ENCODE measurements around the gene TMEM201. TPM values are rescaled to one million over a fixed set of nuclear protein-coding genes. Genes with fewer than 3 reads are reported as not detected.

TMEM201 gene
- total and polyA plus RNA-seq, 9 of the 15 experiments (the other 6 are each of a cell fraction or from before 2014, with no cell fraction given), result 0.42 to 51.3 (median 7.4) TPM

GRCh38 chr1:9593492-9594465 is 5.1 kb downstream of the TMEM201 start:
- ATAC-seq (peak; percentile 88), FAIRE-seq (peak; percentile 95), DNase-seq (ENCODE audit: extremely low read depth in 1 of 4, low spot score in 3 of 4) (peak; percentile 83 to 91 (median 88))
- peaks cover 63% of the 10 kb centered on the region; the same call in 2 of the 3 replicates for H3K36me3 ChIP-seq (ENCODE audit: control insufficient read depth, insufficient read depth, low read length)
- peaks cover 60% of the 10 kb centered on the region for H4K20me1 ChIP-seq (replicated peaks; ENCODE audit: control insufficient read depth, insufficient read depth, low read length)
- H3K27me3 ChIP-seq (ENCODE audit: control insufficient read depth in 2 of 2, insufficient read depth in 2 of 2, low read length in 2 of 2), result no peaks in the 10 kb centered on the region
- ChIA-PET POLR2A (interaction anchor here (0.6 to 2.0 kb wide), 10 partner anchors 9 to 648 kb away, joined by 3 to 10 read pairs (median 4); partner anchors contain the start of genes LZIC, NMNAT1 and SLC25A33), CTCF (ENCODE audit: low intra/inter-chr PET ratio) (no interaction called here)
- no TSS peak for BruUV-seq (replicated peaks)
- H3K4me2 ChIP-seq (ENCODE audit: insufficient read depth, low read length), result no peak overlapping the region
- H3K4me1 ChIP-seq (replicated peaks in 1 of 2; ENCODE audit: control insufficient read depth in 2 of 2, insufficient read depth in 2 of 2, low read length in 2 of 2), result peaks cover 33 to 83% of the 10 kb centered on the region in 2 experiments
- no peaks in the 10 kb centered on the region for H3K9me3 ChIP-seq (replicated peaks; ENCODE audit: control insufficient read depth, insufficient read depth, low read depth, low read length)
- in situ Hi-C loops (cut with MboI), result no loop called here
- peaks cover 28% of the 10 kb centered on the region for H3K9me1 ChIP-seq (ENCODE audit: control insufficient read depth, insufficient read depth, low read length)
- H2AFZ ChIP-seq (ENCODE audit: low read depth, low read length), result no peak overlapping the region
- peak overlapping the region in 1 of 2 experiments; percentile 88; a peak in 2 of 4 replicates for H3K9ac ChIP-seq (ENCODE audit: insufficient read depth in 1 of 2, low read depth in 2 of 2, low read length in 2 of 2)
- intact Hi-C loops (cut with micrococcal nuclease), result no loop called here
- no peak overlapping the region for H3K4me3 ChIP-seq
- no peak overlapping the region for H3K27ac ChIP-seq (ENCODE audit: extremely low read depth, low read depth, low read length)
- peaks cover 70% of the 10 kb centered on the region for H3K79me2 ChIP-seq (ENCODE audit: control insufficient read depth, insufficient read depth, low read length)
- 76% methylated on average over 25 of the region's 25 CpGs for WGBS (ENCODE audit: insufficient coverage, low coverage, missing lambda C conversion rate)
- TF ChIP-seq KAT7 (CRISPR knock-in tag; IDR thresholded peaks at IDR 0.05; ENCODE audit: borderline replicate concordance) (no peak), RAD21 (CRISPR knock-in tag; conservative IDR thresholded peaks at IDR 0.05 in 1 of 2, IDR thresholded peaks at IDR 0.05 in 1 of 2) (no peak), SAP30 (IDR thresholded peaks at IDR 0.05; ENCODE audit: borderline replicate concordance, insufficient read depth, low read depth, low read length, poor library complexity, severe bottlenecking) (no peak), TRIM28 (IDR thresholded peaks at IDR 0.05) (no peak), DACH1 (IDR thresholded peaks at IDR 0.05; ENCODE audit: partially characterized antibody) (no peak), HCFC1 (IDR thresholded peaks at IDR 0.05; ENCODE audit: low read depth, low read length) (0 out of 2 replicates have a peak, but pooled peaks have one; percentile 23), POLR2G (IDR thresholded peaks at IDR 0.05; ENCODE audit: low read depth, low read length) (0 out of 2 replicates have a peak, but pooled peaks have one; percentile 11), RBM22 (IDR thresholded peaks at IDR 0.05; ENCODE audit: low read depth, low read length, poor library complexity, severe bottlenecking) (no peak)
- TF ChIP-seq, protein P1, sequence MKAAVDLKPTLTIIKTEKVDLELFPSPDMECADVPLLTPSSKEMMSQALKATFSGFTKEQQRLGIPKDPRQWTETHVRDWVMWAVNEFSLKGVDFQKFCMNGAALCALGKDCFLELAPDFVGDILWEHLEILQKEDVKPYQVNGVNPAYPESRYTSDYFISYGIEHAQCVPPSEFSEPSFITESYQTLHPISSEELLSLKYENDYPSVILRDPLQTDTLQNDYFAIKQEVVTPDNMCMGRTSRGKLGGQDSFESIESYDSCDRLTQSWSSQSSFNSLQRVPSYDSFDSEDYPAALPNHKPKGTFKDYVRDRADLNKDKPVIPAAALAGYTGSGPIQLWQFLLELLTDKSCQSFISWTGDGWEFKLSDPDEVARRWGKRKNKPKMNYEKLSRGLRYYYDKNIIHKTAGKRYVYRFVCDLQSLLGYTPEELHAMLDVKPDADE (conservative IDR thresholded peaks at IDR 0.05; ENCODE audit: control insufficient read depth, low read depth, low read length), result peak; percentile 23; the same call in 1 of the 2 replicates
- TF ChIP-seq, protein P2, sequence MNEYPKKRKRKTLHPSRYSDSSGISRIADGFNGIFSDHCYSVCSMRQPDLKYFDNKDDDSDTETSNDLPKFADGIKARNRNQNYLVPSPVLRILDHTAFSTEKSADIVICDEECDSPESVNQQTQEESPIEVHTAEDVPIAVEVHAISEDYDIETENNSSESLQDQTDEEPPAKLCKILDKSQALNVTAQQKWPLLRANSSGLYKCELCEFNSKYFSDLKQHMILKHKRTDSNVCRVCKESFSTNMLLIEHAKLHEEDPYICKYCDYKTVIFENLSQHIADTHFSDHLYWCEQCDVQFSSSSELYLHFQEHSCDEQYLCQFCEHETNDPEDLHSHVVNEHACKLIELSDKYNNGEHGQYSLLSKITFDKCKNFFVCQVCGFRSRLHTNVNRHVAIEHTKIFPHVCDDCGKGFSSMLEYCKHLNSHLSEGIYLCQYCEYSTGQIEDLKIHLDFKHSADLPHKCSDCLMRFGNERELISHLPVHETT (CRISPR knock-in tag; conservative IDR thresholded peaks at IDR 0.05 in 1 of 2, IDR thresholded peaks at IDR 0.05 in 1 of 2), result no peak
- TF ChIP-seq, protein P3, sequence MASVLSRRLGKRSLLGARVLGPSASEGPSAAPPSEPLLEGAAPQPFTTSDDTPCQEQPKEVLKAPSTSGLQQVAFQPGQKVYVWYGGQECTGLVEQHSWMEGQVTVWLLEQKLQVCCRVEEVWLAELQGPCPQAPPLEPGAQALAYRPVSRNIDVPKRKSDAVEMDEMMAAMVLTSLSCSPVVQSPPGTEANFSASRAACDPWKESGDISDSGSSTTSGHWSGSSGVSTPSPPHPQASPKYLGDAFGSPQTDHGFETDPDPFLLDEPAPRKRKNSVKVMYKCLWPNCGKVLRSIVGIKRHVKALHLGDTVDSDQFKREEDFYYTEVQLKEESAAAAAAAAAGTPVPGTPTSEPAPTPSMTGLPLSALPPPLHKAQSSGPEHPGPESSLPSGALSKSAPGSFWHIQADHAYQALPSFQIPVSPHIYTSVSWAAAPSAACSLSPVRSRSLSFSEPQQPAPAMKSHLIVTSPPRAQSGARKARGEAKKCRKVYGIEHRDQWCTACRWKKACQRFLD (CRISPR knock-in tag; IDR thresholded peaks at IDR 0.05), result no peak

Measured in K562 (cell line).